NB4 (cell line): Measurements from ENCODE around the gene WSCD2.

ENCODE experiments used
- DNase-seq: peaks from one replicate; pipeline ENCODE4 v3.0.0; 2010; ENCODE audit warnings: low read depth
- H3K4me3 ChIP-seq: one replicate; pipeline ENCODE4 v1.5.1; 2011; ENCODE audit warnings: mild to moderate bottlenecking, low read depth, low read length, moderate library complexity
- CTCF ChIP-seq: IDR thresholded peaks from one replicate; pipeline ENCODE4 v1.5.1; 2012; ENCODE audit warnings: low read depth, low read length
- MYC ChIP-seq: IDR thresholded peaks from 2 replicates; pipeline ENCODE4 v1.6.1; 2011; ENCODE audit warnings: low read depth, low read length
- POLR2A ChIP-seq: IDR thresholded peaks from 2 replicates; pipeline ENCODE4 v1.6.1; 2011; ENCODE audit warnings: mild to moderate bottlenecking; ENCODE audit not compliant: insufficient read length; ENCODE audit errors: extremely low read depth
- TF ChIP-seq, protein P1 (sequence below): IDR thresholded peaks from 2 replicates; pipeline ENCODE4 v1.6.1; 2011; ENCODE audit warnings: low read depth, low read length

The WSCD2 gene

GRCh38 chr12:108156717-108157116, 27.6 kb downstream of the WSCD2 start:
- TF ChIP-seq CTCF: no peak
- TF ChIP-seq, protein P1, sequence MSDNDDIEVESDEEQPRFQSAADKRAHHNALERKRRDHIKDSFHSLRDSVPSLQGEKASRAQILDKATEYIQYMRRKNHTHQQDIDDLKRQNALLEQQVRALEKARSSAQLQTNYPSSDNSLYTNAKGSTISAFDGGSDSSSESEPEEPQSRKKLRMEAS: no peak
- no peak for TF ChIP-seq MYC
- no peak for TF ChIP-seq POLR2A
- H3K4me3 ChIP-seq: no peak overlapping the region
- DNase-seq: no peak

DNA sequence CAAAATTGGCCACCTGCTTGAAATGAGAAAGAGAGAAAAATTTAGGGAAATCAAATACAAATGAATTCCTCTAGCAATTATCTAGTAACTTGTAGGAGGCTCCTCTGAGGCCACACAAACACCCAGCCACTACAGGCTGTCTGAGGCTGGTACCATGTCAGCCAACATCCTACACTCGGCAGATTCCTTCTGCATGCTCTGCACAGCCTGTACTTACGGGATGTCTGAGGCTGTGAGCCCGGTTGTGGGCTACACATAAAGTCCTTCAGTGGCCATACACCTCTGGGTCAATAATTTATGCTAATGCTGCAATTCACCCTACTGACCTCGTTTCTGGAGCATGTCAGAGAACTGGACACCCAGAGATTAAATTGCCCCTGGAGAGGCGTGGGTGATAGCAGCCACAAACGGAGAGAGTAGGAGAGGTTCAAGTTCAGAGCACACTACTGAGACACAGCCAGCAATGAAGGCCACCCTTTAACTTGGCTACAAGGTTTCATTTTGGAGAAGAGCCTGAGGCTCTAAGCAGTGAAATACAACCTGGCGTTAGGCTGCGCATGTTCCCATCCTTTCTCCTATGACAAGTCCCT, 28.9 kb downstream of the WSCD2 start:
- no peak for TF ChIP-seq POLR2A
- TF ChIP-seq MYC: no peak
- TF ChIP-seq, protein P1: no peak
- no peak for TF ChIP-seq CTCF
- no peak for DNase-seq
- no peak overlapping the region for H3K4me3 ChIP-seq

- no peak overlapping the region for H3K4me3 ChIP-seq
- DNase-seq: no peak
- no peak for TF ChIP-seq POLR2A
- no peak for TF ChIP-seq CTCF
- TF ChIP-seq, protein P1: no peak
- TF ChIP-seq MYC: no peak
These were observed 33.1 kb downstream of the WSCD2 start for GRCh38 chr12:108162207-108162606.

DNA sequence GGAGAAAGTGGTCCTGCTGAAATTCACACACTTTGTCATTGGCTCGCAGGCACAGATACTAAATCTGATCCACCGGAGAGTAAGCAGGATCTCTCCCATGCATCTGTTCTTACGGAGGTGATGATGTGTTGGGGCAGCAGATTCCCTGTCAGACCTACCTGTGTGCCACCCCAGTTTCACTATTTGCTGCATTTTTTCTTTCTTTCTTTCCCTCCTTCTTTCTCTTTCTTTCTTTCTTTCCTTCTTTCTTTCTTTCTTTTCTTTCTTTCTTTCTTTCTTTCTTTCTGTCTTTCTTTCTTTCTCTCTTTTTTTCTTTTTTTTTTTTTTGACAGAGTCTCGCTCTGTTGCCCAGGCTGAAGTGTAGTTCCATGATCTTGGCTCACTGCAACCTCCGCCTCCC, 37.4 kb downstream of the WSCD2 start:
- H3K4me3 ChIP-seq: no peak overlapping the region
- no peak for DNase-seq
- no peak for TF ChIP-seq POLR2A
- TF ChIP-seq CTCF: no peak
- TF ChIP-seq, protein P1: no peak
- no peak for TF ChIP-seq MYC

DNA sequence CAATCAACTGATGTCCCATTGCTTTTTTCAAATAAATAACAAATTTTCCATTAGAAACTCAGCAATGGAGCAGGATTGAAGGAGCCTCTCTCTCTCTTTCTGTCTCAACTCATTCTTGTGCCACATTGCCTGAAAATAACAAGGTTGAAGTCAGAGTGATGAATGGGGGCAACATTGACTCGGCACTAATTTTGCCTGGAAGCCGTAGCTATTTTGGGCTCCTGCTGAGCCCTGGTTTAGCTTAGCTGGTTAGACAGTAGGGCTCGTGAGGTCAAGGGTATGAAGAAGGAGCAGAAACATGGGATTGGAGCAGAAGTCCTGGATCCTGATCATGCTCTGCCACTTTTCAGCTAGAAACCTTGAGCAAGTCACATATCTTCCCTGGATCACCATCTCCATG, 38.9 kb downstream of the WSCD2 start:
- DNase-seq: no peak
- no peak overlapping the region for H3K4me3 ChIP-seq
- no peak for TF ChIP-seq MYC
- TF ChIP-seq CTCF: no peak
- TF ChIP-seq, protein P1: no peak
- TF ChIP-seq POLR2A: no peak
